K562 (cell line): ENCODE measurements around the gene SPON1.

Experiments
- CC2D1A ChIP-seq: fragments of 450-650 bp; IDR thresholded peaks from 2 replicates; pipeline ENCODE4 v1.6.1; 2017; ENCODE audit warnings: mild to moderate bottlenecking
- CTCF ChIP-seq, 3 experiments: IDR thresholded peaks in 2 of 3; conservative IDR thresholded peaks in 1 of 3; 2 replicates each; pipeline ENCODE4 v1.5.1; 2011 to 2012; ENCODE audit warnings: low read length in 3 of 3, mild to moderate bottlenecking in 3 of 3, control low read depth in 2 of 3, improper control_type of control experiment in 1 of 3, inconsistent platforms in 1 of 3, low read depth in 1 of 3, mixed read lengths in 1 of 3, moderate library complexity in 1 of 3; ENCODE audit not compliant: insufficient read depth in 2 of 3
- E4F1 ChIP-seq: fragments of 250-450 bp; sonication (Bioruptor Pico); IDR thresholded peaks from 2 replicates; pipeline ENCODE4 v1.5.0; 2021; ENCODE audit warnings: mild to moderate bottlenecking, borderline replicate concordance
- ELF4 ChIP-seq: fragments of 450-650 bp; formaldehyde crosslinking; IDR thresholded peaks from 2 replicates; pipeline ENCODE4 v1.4.0; 2022; ENCODE audit warnings: missing genetic modification characterization
- ETV5 ChIP-seq: sonication (generic); formaldehyde crosslinking; IDR thresholded peaks from 2 replicates; pipeline ENCODE4 v1.4.0; 2020; ENCODE audit warnings: low read depth, mild to moderate bottlenecking, missing genetic modification reagents
- EZH2 ChIP-seq: IDR thresholded peaks from 2 replicates; pipeline ENCODE4 v1.6.1; 2012; ENCODE audit warnings: low read depth, mild to moderate bottlenecking, inconsistent platforms, low read length, borderline replicate concordance
- MAFF ChIP-seq: IDR thresholded peaks from 2 replicates; pipeline ENCODE4 v1.6.1; 2012; ENCODE audit warnings: low read length, improper control_type of control experiment
- MAX ChIP-seq: sonication (generic); formaldehyde crosslinking; IDR thresholded peaks from 2 replicates; pipeline ENCODE4 v1.9.0; 2022; ENCODE audit warnings: mild to moderate bottlenecking, missing genetic modification reagents
- POLR2A ChIP-seq: fragments of 450-650 bp; conservative IDR thresholded peaks from 2 replicates; pipeline ENCODE4 v1.6.1; 2016
- TARDBP ChIP-seq: fragments of 450-650 bp; IDR thresholded peaks from 2 replicates; pipeline ENCODE4 v1.6.1; 2016
- ZBTB33 ChIP-seq: sonication (generic); formaldehyde crosslinking; IDR thresholded peaks from 2 replicates; pipeline ENCODE4 v1.8.1; 2023; ENCODE audit warnings: mild to moderate bottlenecking, missing genetic modification reagents
- ZNF140 ChIP-seq: fragments of 250-450 bp; sonication (Bioruptor Pico); IDR thresholded peaks from 2 replicates; pipeline ENCODE4 v1.8.0; 2021; ENCODE audit warnings: moderate library complexity, mild to moderate bottlenecking, inconsistent platforms
- ZNF57 ChIP-seq: fragments of 450-650 bp; formaldehyde crosslinking; IDR thresholded peaks from 2 replicates; pipeline ENCODE4 v1.4.0; 2020; ENCODE audit warnings: mild to moderate bottlenecking, moderate library complexity
- ZNF644 ChIP-seq: fragments of 200-800 bp; sonication (Bioruptor generic); IDR thresholded peaks from 2 replicates; pipeline ENCODE4 v1.6.1; 2016; ENCODE audit warnings: low read depth, missing genetic modification characterization, missing compliant biosample characterization

GRCh38 chr11:14041565-14041964 lies 79.0 kb downstream of the SPON1 start:
- TF ChIP-seq TARDBP (no peak), ELF4 (no peak), MAX (CRISPR knock-in tag) (no peak), ETV5 (CRISPR knock-in tag) (no peak), CTCF (IDR thresholded peaks at IDR 0.05 in 2 of 3, conservative IDR thresholded peaks at IDR 0.05 in 1 of 3; ENCODE audit: insufficient read depth in 2 of 3, low read depth in 1 of 3, low read length in 3 of 3) (no peak), ZNF57 (CRISPR knock-in tag) (no peak), MAFF (no peak), EZH2 (no peak), E4F1 (CRISPR knock-in tag) (no peak), CC2D1A (no peak), POLR2A (no peak), ZBTB33 (no peak), ZNF140 (CRISPR knock-in tag) (no peak), ZNF644 (no peak)
